HCT116 (cell line): Measurements from ENCODE around the gene LTB4R. TPM values are rescaled to one million over a fixed set of nuclear protein-coding genes. Genes with fewer than 3 reads are reported as not detected.

Source experiments
- ATAC-seq: fragments of 200-7000 bp; cut with Tn5 transposase; 2 replicates; pipeline ENCODE4 v1.9.1; 2020; ENCODE audit warnings: mild to moderate bottlenecking, moderate library complexity
- BruUV-seq: library from RNA; stranded (reverse); fragments of 400-500 nt; replicated peaks from 2 replicates; lab custom pipeline; 2021; lab: Mats Ljungman, UMichigan
- CTCF ChIA-PET: fragments of 300-600 bp; sonication (Branson Sonifier 250); formaldehyde crosslinking; loops from one replicate; lab custom pipeline; 2021; ENCODE audit warnings: antibody characterized with exemption; lab: Charles Lee
- POLR2A ChIA-PET: fragments of 300-600, 350-600 bp; sonication (Branson Sonifier 250); formaldehyde crosslinking; loops from one replicate; lab custom pipeline; 2021; ENCODE audit warnings: antibody characterized with exemption; lab: Charles Lee
- RAD21 ChIA-PET, 2 experiments: fragments of 300-600 bp; sonication (Branson Sonifier 250); formaldehyde crosslinking; loops; one replicate each; lab custom pipeline; 2023; ENCODE audit warnings: low total read pairs in 2 of 2; ENCODE audit not compliant: uncharacterized antibody in 2 of 2, unreplicated experiment in 2 of 2, low non-redundant PET in 1 of 2; lab: Charles Lee
- DNase-seq: peaks from one replicate; pipeline ENCODE4 v3.0.0-alpha.2; 2010; ENCODE audit warnings: low read depth, low spot score
- H2AFZ ChIP-seq: fragments of 200-600 bp; shearing (Covaris generic), sonication (generic); 2 replicates; pipeline ENCODE4 v1.6.1; 2017; ENCODE audit warnings: low read depth, mixed run types, mixed read lengths, antibody characterized with exemption, low read length; ENCODE audit not compliant: poor library complexity, severe bottlenecking
- H3K27ac ChIP-seq: 2 replicates; pipeline ENCODE4 v1.5.1; 2012; ENCODE audit warnings: low read depth, low read length
- H3K27me3 ChIP-seq: fragments of 200-600 bp; sonication (generic); 2 replicates; pipeline ENCODE4 v1.6.1; 2016; ENCODE audit warnings: mixed run types, low read length, mixed read lengths; ENCODE audit not compliant: insufficient read depth
- H3K36me3 ChIP-seq, 2 experiments: fragments of 200-500 bp in 1 of 2; fragments of 200-600 bp in 1 of 2; sonication (Bioruptor generic) in 1 of 2; sonication (generic) in 1 of 2; 2 replicates each; pipeline versions ENCODE4 v1.5.1 to v1.6.1; 2014 to 2016; ENCODE audit warnings: low read length in 2 of 2, inconsistent platforms in 1 of 2, mixed read lengths in 1 of 2, mixed run types in 1 of 2; ENCODE audit not compliant: insufficient read depth in 2 of 2, control insufficient read depth in 1 of 2
- H3K4me1 ChIP-seq, 2 experiments: fragments of 200-600 bp in 1 of 2; sonication (generic) in 1 of 2; 2 replicates each; pipeline versions ENCODE4 v1.5.1 to v1.6.1; 2012 to 2017; ENCODE audit warnings: low read length in 2 of 2, inconsistent platforms in 1 of 2, mild to moderate bottlenecking in 1 of 2, mixed read lengths in 1 of 2, mixed run types in 1 of 2, moderate library complexity in 1 of 2; ENCODE audit not compliant: insufficient read depth in 2 of 2, control insufficient read depth in 1 of 2
- H3K4me2 ChIP-seq: fragments of 200-600 bp; sonication (generic); 2 replicates; pipeline ENCODE4 v1.6.1; 2017; ENCODE audit warnings: mixed run types, low read length, mixed read lengths
- H3K4me3 ChIP-seq, 2 experiments: fragments of 200-600 bp in 1 of 2; sonication (generic) in 1 of 2; replicated peaks in 1 of 2; 2 replicates each; pipeline ENCODE4 v1.5.1; 2011 to 2016; ENCODE audit warnings: low read length in 2 of 2, control low read depth in 1 of 2, low read depth in 1 of 2, mild to moderate bottlenecking in 1 of 2, mixed read lengths in 1 of 2, mixed run types in 1 of 2
- H3K79me2 ChIP-seq: fragments of 200-600 bp; sonication (generic); 2 replicates; pipeline ENCODE4 v1.6.1; 2017; ENCODE audit warnings: mild to moderate bottlenecking, mixed run types, low read length, moderate library complexity, mixed read lengths; ENCODE audit not compliant: insufficient read depth
- H3K9ac ChIP-seq: fragments of 200-600 bp; sonication (generic); 2 replicates; pipeline ENCODE4 v1.6.1; 2016; ENCODE audit warnings: low read length, mixed read lengths
- H3K9me2 ChIP-seq: fragments of 200-600 bp; sonication (generic), shearing (Covaris generic); 2 replicates; pipeline ENCODE4 v1.6.1; 2017; ENCODE audit warnings: mixed run types, mild to moderate bottlenecking, moderate library complexity; ENCODE audit not compliant: insufficient read depth
- H3K9me3 ChIP-seq, 2 experiments: fragments of 200-500 bp in 1 of 2; fragments of 200-600 bp in 1 of 2; sonication (Bioruptor generic) in 1 of 2; sonication (generic) in 1 of 2; 2 replicates each; pipeline ENCODE4 v1.6.1; 2014 to 2017; ENCODE audit warnings: low read length in 2 of 2, mixed read lengths in 2 of 2, inconsistent platforms in 1 of 2, low read depth in 1 of 2, mild to moderate bottlenecking in 1 of 2, mixed run types in 1 of 2, moderate library complexity in 1 of 2; ENCODE audit not compliant: control insufficient read depth in 1 of 2, insufficient read depth in 1 of 2
- H4K20me1 ChIP-seq: fragments of 200-600 bp; sonication (generic), shearing (Covaris generic); 2 replicates; pipeline ENCODE4 v1.6.1; 2017; ENCODE audit warnings: mixed run types, mild to moderate bottlenecking, moderate library complexity; ENCODE audit not compliant: insufficient read depth
- CBX3 ChIP-seq: IDR thresholded peaks from 2 replicates; pipeline ENCODE4 v1.6.1; 2012; ENCODE audit warnings: low read depth
- EGR1 ChIP-seq: IDR thresholded peaks from 2 replicates; pipeline ENCODE4 v1.6.1; 2012; ENCODE audit warnings: low read depth
- EZH2phosphoT487 ChIP-seq: fragments of 200-600 bp; IDR thresholded peaks from 2 replicates; pipeline ENCODE4 v1.6.1; 2018; ENCODE audit warnings: antibody characterized with exemption, borderline replicate concordance
- POLR2A ChIP-seq: IDR thresholded peaks from 2 replicates; pipeline ENCODE4 v1.7.0; 2011; ENCODE audit warnings: borderline replicate concordance; ENCODE audit not compliant: insufficient read depth, insufficient read length; ENCODE audit errors: extremely low read depth
- POLR2AphosphoS5 ChIP-seq: IDR thresholded peaks from 2 replicates; pipeline ENCODE4 v1.6.1; 2011; ENCODE audit warnings: mild to moderate bottlenecking, low read depth, low read length, moderate library complexity
- SIN3A ChIP-seq: IDR thresholded peaks from 2 replicates; pipeline ENCODE4 v1.6.1; 2012; ENCODE audit warnings: low read depth
- SP1 ChIP-seq: IDR thresholded peaks from 2 replicates; pipeline ENCODE4 v1.6.1; 2012; ENCODE audit warnings: low read depth
- SRF ChIP-seq: IDR thresholded peaks from 2 replicates; pipeline ENCODE4 v1.6.1; 2012; ENCODE audit warnings: low read depth
- YY1 ChIP-seq: IDR thresholded peaks from 2 replicates; pipeline ENCODE4 v1.6.1; 2011; ENCODE audit warnings: low read length, low read depth, moderate library complexity, mild to moderate bottlenecking; ENCODE audit not compliant: insufficient replicate concordance; ENCODE audit errors: extremely low read depth
- ZBTB33 ChIP-seq: IDR thresholded peaks from 2 replicates; pipeline ENCODE4 v1.6.1; 2011; ENCODE audit warnings: mild to moderate bottlenecking, low read length, moderate library complexity; ENCODE audit not compliant: insufficient replicate concordance; ENCODE audit errors: extremely low read depth
- intact Hi-C: fragments of 100-400 bp; cut with micrococcal nuclease; formaldehyde crosslinking; loops from 2 replicates; pipeline ENCODE4 v1.10.0; 2022
- total RNA-seq: library from RNA; stranded (reverse); gene quantifications from one replicate; pipeline ENCODE4 v1.2.1, GENCODE V29; 2021; ENCODE audit not compliant: unreplicated experiment
- TF ChIP-seq, protein P1 (sequence below): IDR thresholded peaks from 2 replicates; pipeline ENCODE4 v1.6.1; 2012; ENCODE audit warnings: low read depth
- TF ChIP-seq, protein P2 (sequence below), 3 experiments: fragments of 200-600 bp in 1 of 3; sonication (generic) in 1 of 3; IDR thresholded peaks in 2 of 3; conservative IDR thresholded peaks in 1 of 3; 2 replicates each; pipeline ENCODE4 v1.5.1; 2012 to 2017; ENCODE audit warnings: low read depth in 2 of 3, low read length in 2 of 3, antibody characterized with exemption in 1 of 3, borderline replicate concordance in 1 of 3, control low read depth in 1 of 3, mild to moderate bottlenecking in 1 of 3, mixed read lengths in 1 of 3, mixed run types in 1 of 3, moderate library complexity in 1 of 3; ENCODE audit not compliant: insufficient read depth in 1 of 3

The LTB4R gene
- total RNA-seq, 1 experiment from 2014 or later = 14.8 TPM

- H2AFZ ChIP-seq = no peak overlapping the region
- H3K9me2 ChIP-seq = no peaks in the 10 kb centered on the region
- H3K4me3 ChIP-seq = no peak overlapping the region
- intact Hi-C loops = no loop called here
- H3K9me3 ChIP-seq = no peaks in the 10 kb centered on the region
- RAD21 ChIA-PET = no interaction called here
- no peak overlapping the region for H3K27ac ChIP-seq
- POLR2A ChIA-PET = interaction anchor here (0.7 kb wide), 1 partner anchor 15 kb away, joined by 3 read pairs; no protein-coding TSS in a partner anchor
- no TSS peak for BruUV-seq
- no peaks in the 10 kb centered on the region for H4K20me1 ChIP-seq
- no peaks in the 10 kb centered on the region for H3K79me2 ChIP-seq
- no peaks in the 10 kb centered on the region for H3K4me1 ChIP-seq
- TF ChIP-seq SRF = no peak
- no peak for TF ChIP-seq EZH2phosphoT487
- no peak for TF ChIP-seq YY1
- no peak for TF ChIP-seq SIN3A
- TF ChIP-seq, all 23 proteins: peak for 0
- H3K9ac ChIP-seq = no peak overlapping the region
- no peaks in the 10 kb centered on the region for H3K27me3 ChIP-seq
- CTCF ChIA-PET = no interaction called here
- DNase-seq (no peak), ATAC-seq (no peak)
- no peak overlapping the region for H3K4me2 ChIP-seq
- H3K36me3 ChIP-seq = peaks cover 3 to 4% of the 10 kb centered on the region in 2 experiments; a peak in 2 of 4 replicates
These were observed 26.0 kb upstream of the LTB4R start for GRCh38 chr14:24285351-24285750.

GRCh38 chr14:24286996-24287395, 24.3 kb upstream of the LTB4R start:
- ChIA-PET RAD21 (no interaction called here), POLR2A (no interaction called here), CTCF (no interaction called here)
- no peaks in the 10 kb centered on the region for H3K27me3 ChIP-seq
- H3K9me2 ChIP-seq = no peaks in the 10 kb centered on the region
- H3K9ac ChIP-seq = no peak overlapping the region
- TF ChIP-seq ZBTB33 = no peak
- no peak for TF ChIP-seq POLR2AphosphoS5
- TF ChIP-seq SP1 = no peak
- TF ChIP-seq POLR2A = no peak
- TF ChIP-seq CBX3 = no peak
- TF ChIP-seq, protein P1, sequence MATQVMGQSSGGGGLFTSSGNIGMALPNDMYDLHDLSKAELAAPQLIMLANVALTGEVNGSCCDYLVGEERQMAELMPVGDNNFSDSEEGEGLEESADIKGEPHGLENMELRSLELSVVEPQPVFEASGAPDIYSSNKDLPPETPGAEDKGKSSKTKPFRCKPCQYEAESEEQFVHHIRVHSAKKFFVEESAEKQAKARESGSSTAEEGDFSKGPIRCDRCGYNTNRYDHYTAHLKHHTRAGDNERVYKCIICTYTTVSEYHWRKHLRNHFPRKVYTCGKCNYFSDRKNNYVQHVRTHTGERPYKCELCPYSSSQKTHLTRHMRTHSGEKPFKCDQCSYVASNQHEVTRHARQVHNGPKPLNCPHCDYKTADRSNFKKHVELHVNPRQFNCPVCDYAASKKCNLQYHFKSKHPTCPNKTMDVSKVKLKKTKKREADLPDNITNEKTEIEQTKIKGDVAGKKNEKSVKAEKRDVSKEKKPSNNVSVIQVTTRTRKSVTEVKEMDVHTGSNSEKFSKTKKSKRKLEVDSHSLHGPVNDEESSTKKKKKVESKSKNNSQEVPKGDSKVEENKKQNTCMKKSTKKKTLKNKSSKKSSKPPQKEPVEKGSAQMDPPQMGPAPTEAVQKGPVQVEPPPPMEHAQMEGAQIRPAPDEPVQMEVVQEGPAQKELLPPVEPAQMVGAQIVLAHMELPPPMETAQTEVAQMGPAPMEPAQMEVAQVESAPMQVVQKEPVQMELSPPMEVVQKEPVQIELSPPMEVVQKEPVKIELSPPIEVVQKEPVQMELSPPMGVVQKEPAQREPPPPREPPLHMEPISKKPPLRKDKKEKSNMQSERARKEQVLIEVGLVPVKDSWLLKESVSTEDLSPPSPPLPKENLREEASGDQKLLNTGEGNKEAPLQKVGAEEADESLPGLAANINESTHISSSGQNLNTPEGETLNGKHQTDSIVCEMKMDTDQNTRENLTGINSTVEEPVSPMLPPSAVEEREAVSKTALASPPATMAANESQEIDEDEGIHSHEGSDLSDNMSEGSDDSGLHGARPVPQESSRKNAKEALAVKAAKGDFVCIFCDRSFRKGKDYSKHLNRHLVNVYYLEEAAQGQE = no peak
- TF ChIP-seq EGR1 = no peak
- TF ChIP-seq SRF = no peak
- no peak for TF ChIP-seq SIN3A
- TF ChIP-seq, protein P2, sequence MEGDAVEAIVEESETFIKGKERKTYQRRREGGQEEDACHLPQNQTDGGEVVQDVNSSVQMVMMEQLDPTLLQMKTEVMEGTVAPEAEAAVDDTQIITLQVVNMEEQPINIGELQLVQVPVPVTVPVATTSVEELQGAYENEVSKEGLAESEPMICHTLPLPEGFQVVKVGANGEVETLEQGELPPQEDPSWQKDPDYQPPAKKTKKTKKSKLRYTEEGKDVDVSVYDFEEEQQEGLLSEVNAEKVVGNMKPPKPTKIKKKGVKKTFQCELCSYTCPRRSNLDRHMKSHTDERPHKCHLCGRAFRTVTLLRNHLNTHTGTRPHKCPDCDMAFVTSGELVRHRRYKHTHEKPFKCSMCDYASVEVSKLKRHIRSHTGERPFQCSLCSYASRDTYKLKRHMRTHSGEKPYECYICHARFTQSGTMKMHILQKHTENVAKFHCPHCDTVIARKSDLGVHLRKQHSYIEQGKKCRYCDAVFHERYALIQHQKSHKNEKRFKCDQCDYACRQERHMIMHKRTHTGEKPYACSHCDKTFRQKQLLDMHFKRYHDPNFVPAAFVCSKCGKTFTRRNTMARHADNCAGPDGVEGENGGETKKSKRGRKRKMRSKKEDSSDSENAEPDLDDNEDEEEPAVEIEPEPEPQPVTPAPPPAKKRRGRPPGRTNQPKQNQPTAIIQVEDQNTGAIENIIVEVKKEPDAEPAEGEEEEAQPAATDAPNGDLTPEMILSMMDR (IDR thresholded peaks at IDR 0.05 in 2 of 3, conservative IDR thresholded peaks at IDR 0.05 in 1 of 3; ENCODE audit: borderline replicate concordance in 1 of 3, insufficient read depth in 1 of 3, low read depth in 2 of 3, low read length in 2 of 3) = no peak
- no peaks in the 10 kb centered on the region for H3K4me1 ChIP-seq
- H3K36me3 ChIP-seq = peaks cover 6% of the 10 kb centered on the region in 2 experiments; a peak in 3 of 4 replicates
- H3K9me3 ChIP-seq = no peaks in the 10 kb centered on the region
- H4K20me1 ChIP-seq = no peaks in the 10 kb centered on the region
- H3K27ac ChIP-seq = no peak overlapping the region
- H3K4me3 ChIP-seq = no peak overlapping the region
- DNase-seq = no peak
- intact Hi-C loops = no loop called here
- no TSS peak for BruUV-seq
- H2AFZ ChIP-seq = no peak overlapping the region
- ATAC-seq = no peak
- no peaks in the 10 kb centered on the region for H3K79me2 ChIP-seq
- H3K4me2 ChIP-seq = no peak overlapping the region
